SU-DHL-6 (cell line): ENCODE measurements around the gene PTPN21.

Experiments
- CTCF ChIP-seq: fragments of 200-600 bp; sonication (generic); IDR thresholded peaks from one replicate; pipeline ENCODE4 v1.5.1; 2017; ENCODE audit warnings: antibody characterized with exemption, mild to moderate bottlenecking, low read length, moderate library complexity; ENCODE audit not compliant: insufficient read depth, poor library complexity, severe bottlenecking
- EZH2phosphoT487 ChIP-seq: fragments of 200-600 bp; sonication (generic), shearing (Covaris generic); conservative IDR thresholded peaks from 2 replicates; pipeline ENCODE4 v1.6.1; 2018; ENCODE audit warnings: mild to moderate bottlenecking, antibody characterized with exemption, low read length, moderate library complexity, mixed read lengths

GRCh38 chr14:88439088-88439487, 115.7 kb downstream of the PTPN21 start:
- TF ChIP-seq CTCF = no peak
- no peak for TF ChIP-seq EZH2phosphoT487
